Measurements from ENCODE around the gene NDUFS8.

DNA sequence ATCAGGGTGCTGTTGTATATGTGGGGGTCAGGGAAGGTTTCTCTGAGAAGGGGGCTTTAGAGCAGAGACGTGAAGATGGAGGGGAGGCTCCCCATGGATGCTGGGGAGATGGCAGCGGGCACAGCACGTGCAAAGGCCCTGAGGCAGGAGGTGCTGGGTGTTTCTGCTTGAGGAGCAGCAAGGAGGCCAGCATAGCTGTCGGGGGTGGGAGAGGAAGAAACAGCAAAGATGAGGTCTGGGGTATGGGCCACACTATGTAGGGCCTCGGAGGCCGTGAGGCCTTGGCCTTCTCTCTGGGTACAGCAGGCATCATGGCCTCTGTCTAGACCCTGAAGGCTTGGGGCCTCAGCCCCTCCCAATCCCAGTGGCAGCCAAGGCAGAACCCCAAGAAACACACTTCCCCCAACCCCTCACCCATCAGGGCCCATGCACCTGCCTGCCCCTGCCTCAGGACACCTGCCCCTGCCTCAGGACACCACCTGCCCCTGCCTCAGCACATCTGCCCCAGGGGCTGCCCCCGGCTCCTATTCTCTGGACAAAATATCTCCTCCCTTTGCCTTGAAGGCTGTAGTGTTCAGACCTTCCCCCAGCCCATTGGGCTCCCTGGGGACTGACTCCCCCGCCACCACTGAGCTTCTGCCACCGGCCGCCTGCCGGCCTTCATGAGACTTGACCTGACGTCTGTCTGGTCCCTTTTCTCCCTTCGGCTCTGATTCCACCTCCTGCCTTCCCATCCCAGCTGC lies 14.1 kb upstream of the NDUFS8 start:
- TF ChIP-seq, protein P1, sequence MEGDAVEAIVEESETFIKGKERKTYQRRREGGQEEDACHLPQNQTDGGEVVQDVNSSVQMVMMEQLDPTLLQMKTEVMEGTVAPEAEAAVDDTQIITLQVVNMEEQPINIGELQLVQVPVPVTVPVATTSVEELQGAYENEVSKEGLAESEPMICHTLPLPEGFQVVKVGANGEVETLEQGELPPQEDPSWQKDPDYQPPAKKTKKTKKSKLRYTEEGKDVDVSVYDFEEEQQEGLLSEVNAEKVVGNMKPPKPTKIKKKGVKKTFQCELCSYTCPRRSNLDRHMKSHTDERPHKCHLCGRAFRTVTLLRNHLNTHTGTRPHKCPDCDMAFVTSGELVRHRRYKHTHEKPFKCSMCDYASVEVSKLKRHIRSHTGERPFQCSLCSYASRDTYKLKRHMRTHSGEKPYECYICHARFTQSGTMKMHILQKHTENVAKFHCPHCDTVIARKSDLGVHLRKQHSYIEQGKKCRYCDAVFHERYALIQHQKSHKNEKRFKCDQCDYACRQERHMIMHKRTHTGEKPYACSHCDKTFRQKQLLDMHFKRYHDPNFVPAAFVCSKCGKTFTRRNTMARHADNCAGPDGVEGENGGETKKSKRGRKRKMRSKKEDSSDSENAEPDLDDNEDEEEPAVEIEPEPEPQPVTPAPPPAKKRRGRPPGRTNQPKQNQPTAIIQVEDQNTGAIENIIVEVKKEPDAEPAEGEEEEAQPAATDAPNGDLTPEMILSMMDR (IDR thresholded peaks at IDR 0.05), result no peak
- TF ChIP-seq POLR2A (IDR thresholded peaks at IDR 0.05), result no peak

All from uterus (tissue), 2 donors.